GM12878 (cell line): ENCODE measurements around the gene DNAJA1.

ENCODE experiments used
- ASH2L ChIP-seq: fragments of 300-600, 200-600 bp; sonication (generic); IDR thresholded peaks from 2 replicates; pipeline ENCODE4 v1.6.1; 2017; ENCODE audit warnings: low read depth, mild to moderate bottlenecking, borderline replicate concordance
- CEBPB ChIP-seq, 2 experiments: fragments of 150-350 bp in 1 of 2; IDR thresholded peaks; 2 replicates each; pipeline ENCODE4 v1.6.1; 2012 to 2014; ENCODE audit warnings: low read depth in 2 of 2, low read length in 2 of 2, borderline replicate concordance in 1 of 2, inconsistent platforms in 1 of 2
- EZH2 ChIP-seq: IDR thresholded peaks from 2 replicates; pipeline ENCODE4 v1.6.1; 2012; ENCODE audit warnings: low read depth, mild to moderate bottlenecking, control low read depth, inconsistent platforms, low read length, borderline replicate concordance; ENCODE audit not compliant: control insufficient read depth
- MYB ChIP-seq: fragments of 150-350 bp; IDR thresholded peaks from 2 replicates; pipeline ENCODE4 v1.6.1; 2014; ENCODE audit warnings: mild to moderate bottlenecking, low read depth, low read length, borderline replicate concordance
- MYC ChIP-seq: IDR thresholded peaks from 2 replicates; pipeline ENCODE4 v1.6.1; 2011; ENCODE audit warnings: mild to moderate bottlenecking, low read length, moderate library complexity, inconsistent platforms; ENCODE audit not compliant: insufficient read depth, insufficient replicate concordance, insufficient read length, severe bottlenecking
- POLR2A ChIP-seq: IDR thresholded peaks from 2 replicates; pipeline ENCODE4 v1.6.1; 2011; ENCODE audit warnings: low read depth, mild to moderate bottlenecking, low read length
- SPI1 ChIP-seq: IDR thresholded peaks from 2 replicates; pipeline ENCODE4 v1.6.1; 2011; ENCODE audit warnings: low read depth, mild to moderate bottlenecking, low read length, moderate library complexity, borderline replicate concordance; ENCODE audit not compliant: insufficient read depth
- TF ChIP-seq, protein P1 (sequence below), 3 experiments: IDR thresholded peaks in 2 of 3; conservative IDR thresholded peaks in 1 of 3; 2 replicates each; pipeline ENCODE4 v1.5.1; 2011; ENCODE audit warnings: low read depth in 3 of 3, low read length in 3 of 3, mild to moderate bottlenecking in 3 of 3, control low read depth in 2 of 3, moderate library complexity in 2 of 3, inconsistent platforms in 1 of 3, mixed read lengths in 1 of 3; ENCODE audit not compliant: control insufficient read depth in 2 of 3, insufficient read depth in 1 of 3; ENCODE audit errors: extremely low read depth in 1 of 3
- TF ChIP-seq, protein P2 (sequence below): IDR thresholded peaks from 2 replicates; pipeline ENCODE4 v1.6.1; 2012; ENCODE audit warnings: low read depth, low read length, improper control_type of control experiment

DNA sequence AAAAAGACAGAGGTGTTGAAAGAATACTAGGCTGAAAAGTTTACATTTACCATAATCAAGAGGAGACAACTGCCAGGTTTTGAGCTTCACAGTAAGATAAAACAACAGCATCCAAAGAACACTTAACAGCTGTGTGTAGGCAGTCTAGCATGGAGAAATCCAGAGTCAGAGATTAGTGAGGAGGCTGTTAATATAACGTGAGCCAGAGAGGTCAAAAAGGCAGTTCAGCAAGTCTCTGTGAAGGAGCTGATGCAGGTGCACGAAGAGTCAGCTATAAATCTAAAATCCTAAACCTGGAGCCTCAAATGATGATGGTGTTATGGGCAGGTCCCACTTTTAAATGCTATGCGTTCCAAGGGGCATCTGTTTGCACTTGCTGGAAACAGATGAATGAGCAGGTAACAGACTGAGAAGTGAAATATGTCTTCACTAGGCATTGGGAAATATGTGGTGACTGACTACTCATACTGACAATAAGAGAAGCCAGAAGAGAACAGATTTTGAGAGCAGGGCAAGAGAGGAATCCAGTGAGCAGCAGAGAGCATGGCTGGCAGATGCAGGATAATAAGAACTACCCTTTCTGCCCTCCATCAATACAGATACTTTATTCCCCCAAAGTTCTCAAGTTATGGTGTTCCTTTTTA lies 32.4 kb upstream of the DNAJA1 start:
- TF ChIP-seq CEBPB (IDR thresholded peaks at IDR 0.05; ENCODE audit: borderline replicate concordance in 1 of 2, low read depth in 2 of 2, low read length in 2 of 2) (no peak), POLR2A (no peak), SPI1 (no peak), EZH2 (no peak), MYB (no peak), ASH2L (no peak), MYC (no peak)
- TF ChIP-seq, protein P1, sequence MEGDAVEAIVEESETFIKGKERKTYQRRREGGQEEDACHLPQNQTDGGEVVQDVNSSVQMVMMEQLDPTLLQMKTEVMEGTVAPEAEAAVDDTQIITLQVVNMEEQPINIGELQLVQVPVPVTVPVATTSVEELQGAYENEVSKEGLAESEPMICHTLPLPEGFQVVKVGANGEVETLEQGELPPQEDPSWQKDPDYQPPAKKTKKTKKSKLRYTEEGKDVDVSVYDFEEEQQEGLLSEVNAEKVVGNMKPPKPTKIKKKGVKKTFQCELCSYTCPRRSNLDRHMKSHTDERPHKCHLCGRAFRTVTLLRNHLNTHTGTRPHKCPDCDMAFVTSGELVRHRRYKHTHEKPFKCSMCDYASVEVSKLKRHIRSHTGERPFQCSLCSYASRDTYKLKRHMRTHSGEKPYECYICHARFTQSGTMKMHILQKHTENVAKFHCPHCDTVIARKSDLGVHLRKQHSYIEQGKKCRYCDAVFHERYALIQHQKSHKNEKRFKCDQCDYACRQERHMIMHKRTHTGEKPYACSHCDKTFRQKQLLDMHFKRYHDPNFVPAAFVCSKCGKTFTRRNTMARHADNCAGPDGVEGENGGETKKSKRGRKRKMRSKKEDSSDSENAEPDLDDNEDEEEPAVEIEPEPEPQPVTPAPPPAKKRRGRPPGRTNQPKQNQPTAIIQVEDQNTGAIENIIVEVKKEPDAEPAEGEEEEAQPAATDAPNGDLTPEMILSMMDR (IDR thresholded peaks at IDR 0.05 in 2 of 3, conservative IDR thresholded peaks at IDR 0.05 in 1 of 3; ENCODE audit: control insufficient read depth in 2 of 3, extremely low read depth in 1 of 3, insufficient read depth in 1 of 3, low read depth in 3 of 3, low read length in 3 of 3), result no peak
- TF ChIP-seq, protein P2, sequence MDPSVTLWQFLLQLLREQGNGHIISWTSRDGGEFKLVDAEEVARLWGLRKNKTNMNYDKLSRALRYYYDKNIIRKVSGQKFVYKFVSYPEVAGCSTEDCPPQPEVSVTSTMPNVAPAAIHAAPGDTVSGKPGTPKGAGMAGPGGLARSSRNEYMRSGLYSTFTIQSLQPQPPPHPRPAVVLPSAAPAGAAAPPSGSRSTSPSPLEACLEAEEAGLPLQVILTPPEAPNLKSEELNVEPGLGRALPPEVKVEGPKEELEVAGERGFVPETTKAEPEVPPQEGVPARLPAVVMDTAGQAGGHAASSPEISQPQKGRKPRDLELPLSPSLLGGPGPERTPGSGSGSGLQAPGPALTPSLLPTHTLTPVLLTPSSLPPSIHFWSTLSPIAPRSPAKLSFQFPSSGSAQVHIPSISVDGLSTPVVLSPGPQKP, result no peak
